GM18907 (cell line): ENCODE data around the gene PHF20.
"Not testable (repeated sequence)": the region's sequence is repeated elsewhere in the genome, so short reads cannot be mapped to it uniquely, and the experiment has no call there.

Experiments
- ATAC-seq: cut with Tn5 transposase; IDR thresholded peaks from one replicate; pipeline ENCODE4 v1.9.1; 2021; ENCODE audit warnings: mild to moderate bottlenecking, moderate library complexity; ENCODE audit not compliant: unreplicated experiment

PHF20 gene

DNA sequence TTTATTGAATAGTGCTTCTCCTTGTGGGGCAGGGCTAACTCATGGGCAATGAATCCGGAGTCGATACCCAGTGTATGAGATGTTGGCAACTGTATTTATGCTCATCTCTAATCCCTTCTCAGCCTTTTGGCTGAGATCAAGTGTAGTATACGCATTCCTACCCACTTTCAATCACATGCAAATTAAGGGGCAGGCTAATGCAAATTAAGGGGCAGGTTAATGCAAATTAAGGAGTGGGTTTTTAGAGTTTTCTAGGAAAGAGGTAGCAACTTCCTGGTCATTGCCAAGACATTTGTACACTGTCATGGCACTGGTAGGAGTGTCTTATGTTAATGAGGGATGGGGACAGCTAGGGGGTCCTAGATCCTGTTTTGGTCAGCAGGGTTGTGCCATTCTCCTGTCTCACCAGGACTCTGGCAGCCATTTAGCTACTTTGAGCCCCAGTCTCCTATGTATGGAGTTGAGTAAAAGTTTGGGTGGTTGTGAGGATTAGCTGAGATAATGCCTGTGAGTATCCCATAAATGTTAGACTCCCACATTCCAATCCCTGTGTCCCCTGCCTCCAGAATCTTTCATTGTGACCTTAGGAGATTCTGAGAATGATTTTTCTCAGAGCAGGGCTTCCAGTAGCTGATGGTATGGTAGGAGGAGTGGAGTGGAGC lies 196.3 kb downstream of the PHF20 start, which contains the start of gene CNBD2:
Gene CNBD2, plus strand, starts transcription at position 612 of the 662 bp plus-strand sequence. CDS start 173 bp downstream, outside the sequence.
- no peak for ATAC-seq

DNA sequence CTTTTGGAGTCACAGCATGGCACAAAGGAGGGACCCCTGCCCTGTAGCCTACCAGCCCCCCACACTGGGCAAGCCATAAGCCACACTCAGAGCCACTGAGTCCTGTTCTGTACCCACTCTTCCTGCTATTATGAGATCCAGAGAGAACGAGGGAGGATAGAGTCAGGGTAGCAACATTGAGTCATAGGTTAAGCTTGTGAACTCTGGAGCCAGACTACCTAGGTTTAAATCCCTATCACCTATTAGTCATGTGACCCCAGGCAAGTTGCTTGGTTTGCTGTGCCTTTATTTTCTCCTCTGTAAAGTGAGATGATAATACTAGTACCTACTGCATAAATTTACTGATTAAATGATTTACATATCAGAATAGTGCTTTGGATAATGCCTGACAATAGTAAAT lies 197.1 kb downstream of the PHF20 start:
- no peak for ATAC-seq

DNA sequence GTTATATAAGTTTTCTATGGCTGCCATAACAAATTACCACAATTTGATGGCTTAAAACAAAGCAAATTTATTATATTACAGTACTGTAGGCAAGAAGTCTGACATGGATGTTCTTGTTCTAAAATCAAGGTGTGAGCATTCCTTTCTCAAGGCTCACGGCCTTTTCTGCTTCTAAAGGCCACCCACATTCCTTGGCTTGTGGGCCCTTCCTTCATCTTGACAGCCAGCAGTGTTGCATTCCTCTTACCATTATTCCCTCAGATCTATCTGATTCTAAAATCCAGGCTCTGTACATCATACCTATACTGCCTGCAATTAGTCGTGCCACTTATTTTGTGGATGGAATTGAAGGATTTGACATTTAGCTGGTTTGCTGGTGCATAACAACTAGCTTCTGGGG lies 200.2 kb downstream of the PHF20 start:
- no peak for ATAC-seq

DNA sequence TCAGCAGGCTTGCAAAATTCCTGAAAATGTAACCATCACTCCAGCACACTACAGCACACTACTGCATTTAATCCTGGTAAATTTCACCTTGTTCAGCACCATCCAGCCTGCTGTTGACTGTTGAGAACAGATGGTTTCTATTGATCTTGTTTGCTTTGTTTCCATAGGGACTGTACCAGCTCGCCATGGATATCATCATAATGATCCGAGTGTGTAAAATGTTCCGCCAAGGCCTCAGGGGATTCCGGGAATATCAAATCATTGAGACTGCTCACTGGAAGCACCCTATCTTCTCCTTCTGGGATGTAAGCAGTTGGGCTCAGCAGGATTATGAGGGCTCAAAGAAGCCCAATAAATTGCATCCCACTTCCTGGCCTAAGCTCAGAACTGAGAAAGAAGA lies 200.6 kb downstream of the PHF20 start:
- ATAC-seq: no peak

DNA sequence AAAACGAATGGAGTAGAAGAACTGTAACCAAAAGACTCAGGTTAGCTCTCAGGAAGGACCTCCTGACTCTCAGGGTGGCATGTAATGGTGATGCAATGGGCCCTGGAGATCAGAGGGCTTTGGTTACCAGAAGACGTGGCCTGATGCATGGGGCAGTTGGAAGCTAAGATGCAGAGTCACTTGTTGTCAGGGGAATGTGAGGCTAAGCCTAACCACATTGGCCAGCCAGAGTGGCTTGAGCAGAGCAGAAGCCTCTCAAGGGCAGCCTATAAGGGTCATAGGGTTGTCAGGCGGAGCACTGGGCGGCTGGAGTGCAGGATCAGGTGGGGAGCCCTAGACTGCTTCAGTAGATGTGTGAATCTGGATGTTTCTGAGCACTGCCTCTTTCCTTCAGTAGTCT lies 202.4 kb downstream of the PHF20 start:
- ATAC-seq: no peak

DNA sequence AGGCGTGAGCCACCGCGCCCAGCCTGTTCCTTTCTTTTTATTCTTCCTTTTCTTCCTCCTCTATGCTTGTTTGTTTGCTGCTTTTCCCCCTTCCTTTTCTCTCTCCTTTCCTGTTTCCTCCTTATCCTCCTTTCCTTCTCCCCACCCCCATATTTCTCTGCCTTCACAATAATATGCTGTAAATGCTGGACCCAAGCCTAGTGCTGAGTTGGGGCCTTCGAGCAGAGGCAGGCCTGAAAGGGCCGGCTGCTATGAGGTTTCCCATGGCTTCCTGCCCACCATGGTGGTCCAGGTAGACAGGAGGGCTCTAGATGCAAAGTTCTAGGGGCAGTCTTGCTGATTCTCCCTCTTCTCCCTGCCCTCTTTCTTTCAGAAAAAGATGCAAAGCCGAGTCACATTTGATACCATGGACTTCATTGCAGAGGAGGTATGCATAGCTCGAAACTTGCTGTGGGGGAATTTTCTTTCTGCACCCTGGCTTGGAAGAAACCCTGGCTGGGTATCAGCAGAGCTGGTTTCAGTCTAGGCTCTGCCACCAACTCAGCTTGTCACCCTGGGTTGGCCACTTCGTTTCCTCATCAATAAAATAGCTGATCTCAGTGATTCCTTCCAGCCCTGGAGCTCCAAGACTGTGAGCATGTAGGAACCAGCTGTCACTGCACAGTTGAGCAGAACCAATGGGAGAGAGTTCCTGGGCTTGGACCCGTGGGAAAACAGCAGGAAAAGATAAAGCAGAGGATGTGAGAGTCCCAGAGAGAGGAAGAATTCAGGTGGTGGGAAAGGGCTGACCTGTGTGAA lies 204.0 kb downstream of the PHF20 start:
- ATAC-seq: no peak

DNA sequence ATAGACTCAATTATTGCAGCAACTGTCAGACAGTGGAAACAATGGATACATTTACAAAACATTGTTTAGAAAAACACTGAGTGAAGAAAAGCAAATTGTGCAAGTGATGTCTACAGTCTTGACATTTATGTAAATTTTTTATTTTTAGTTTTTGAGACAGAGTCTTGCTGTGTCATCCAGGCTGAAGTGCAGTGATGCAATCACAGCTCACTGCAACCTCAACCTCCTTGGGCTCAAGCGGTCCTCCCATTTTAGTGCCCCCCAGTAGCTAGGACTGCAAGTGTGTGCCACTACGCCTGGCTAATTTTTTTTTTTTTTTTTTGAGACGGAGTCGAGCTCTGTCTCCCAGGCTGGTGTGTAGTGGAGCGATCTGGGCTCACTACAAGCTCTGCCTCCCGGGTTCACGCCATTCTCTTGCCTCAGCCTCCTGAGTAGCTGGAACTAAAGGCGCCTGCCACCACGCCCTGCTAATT lies 206.3 kb downstream of the PHF20 start:
- no peak for ATAC-seq

DNA sequence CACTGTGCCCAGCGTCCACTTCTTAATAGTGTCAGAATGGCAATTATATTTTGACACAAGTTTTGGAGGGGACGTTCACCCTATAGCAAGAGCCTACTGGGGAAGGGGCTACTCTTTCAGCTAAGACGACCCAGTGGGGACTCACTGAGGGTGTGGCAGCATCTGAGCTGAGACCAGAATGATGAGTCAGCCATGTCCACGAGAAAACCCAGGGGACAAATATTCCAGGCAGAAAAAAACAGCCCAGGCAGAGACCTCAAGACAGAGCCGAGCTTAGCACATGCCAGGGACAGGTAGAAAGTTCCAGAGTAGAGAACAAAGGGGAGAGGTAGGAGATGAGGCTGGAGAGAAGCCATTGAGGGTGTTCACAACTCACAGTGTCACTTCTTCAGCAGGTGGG lies 207.7 kb downstream of the PHF20 start:
- ATAC-seq: no peak

DNA sequence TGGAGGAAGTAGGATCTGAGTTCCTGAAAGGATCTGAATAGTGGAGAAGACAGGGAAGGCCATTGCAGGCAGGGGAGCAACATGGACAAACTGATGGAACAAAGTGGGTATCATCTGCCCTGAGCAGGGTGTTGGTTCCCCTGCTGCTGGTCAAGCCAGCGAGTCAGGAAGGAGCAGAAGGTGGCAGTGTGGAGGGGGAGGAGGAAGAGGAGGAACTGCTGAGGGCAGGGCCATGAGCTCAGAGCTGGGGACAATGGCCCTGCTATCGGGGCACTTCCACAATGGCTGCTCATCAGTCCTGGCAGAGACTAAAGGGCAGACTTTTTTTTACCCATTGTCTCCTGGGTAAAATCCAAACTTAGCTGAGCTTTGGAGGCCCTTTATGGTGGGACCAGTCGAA lies 210.2 kb downstream of the PHF20 start:
- no peak for ATAC-seq

DNA sequence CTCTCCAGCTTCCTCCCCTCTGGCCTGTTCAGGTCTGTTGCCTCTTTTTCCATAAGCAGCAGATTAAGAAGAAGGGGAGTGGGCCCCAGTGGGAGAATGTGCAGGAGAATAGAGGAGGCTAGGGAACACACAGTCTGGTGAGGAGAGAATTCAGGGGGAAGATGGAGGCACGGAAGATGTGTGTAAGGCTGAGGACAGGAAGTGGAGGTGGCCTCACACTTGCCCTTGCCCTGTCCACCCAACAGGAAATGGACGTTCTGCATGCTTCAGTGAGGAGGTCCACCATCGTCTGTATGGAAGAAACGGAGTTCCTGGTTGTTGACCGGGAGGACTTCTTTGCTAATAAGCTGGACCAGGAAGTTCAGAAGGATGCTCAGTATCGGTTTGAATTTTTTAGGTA lies 212.6 kb downstream of the PHF20 start:
- no peak for ATAC-seq

DNA sequence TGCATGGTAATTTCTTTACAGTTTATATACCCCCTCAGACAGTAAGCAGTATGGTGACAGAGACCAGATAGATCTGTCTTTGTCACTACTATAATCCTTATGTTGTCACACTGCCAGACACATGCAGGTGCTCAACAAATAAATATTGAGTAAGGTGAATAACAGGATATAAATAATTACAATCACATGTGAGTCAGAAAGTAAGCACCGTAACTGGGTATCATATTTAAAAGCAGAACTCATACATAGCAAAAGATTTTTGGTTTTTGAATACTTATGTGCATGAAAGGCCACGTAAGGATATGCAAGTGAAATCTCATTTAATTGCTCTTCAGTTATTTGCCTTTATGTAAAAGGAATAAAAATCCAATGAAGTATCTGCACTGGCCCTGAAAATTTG lies 214.0 kb downstream of the PHF20 start:
- ATAC-seq: no peak

DNA sequence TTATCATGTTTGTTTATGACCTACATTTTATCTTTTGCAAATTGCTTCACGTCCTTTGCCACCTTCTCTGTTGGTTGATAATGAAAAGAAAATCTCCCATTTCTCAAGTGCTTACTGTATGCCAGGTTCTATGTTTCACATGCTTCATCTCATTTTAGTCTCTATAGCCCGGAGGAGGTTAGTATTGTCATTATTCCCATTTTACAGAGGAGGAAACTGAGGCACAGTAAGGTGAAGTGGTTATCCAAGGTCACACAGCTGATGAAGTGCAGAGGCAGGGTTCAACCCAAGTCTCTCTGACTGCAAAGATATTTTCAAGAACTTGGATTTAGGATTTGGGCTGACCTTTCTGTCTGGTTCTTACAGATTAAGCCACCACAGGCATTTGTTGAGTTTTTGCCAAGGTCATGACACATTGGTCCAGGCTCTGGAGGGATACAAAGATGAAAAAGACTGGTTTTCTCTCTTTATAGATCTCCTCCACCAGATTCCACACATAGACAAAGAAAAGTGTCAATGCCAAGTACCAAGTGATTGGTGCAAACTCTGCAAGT lies 217.2 kb downstream of the PHF20 start:
- no peak for ATAC-seq

DNA sequence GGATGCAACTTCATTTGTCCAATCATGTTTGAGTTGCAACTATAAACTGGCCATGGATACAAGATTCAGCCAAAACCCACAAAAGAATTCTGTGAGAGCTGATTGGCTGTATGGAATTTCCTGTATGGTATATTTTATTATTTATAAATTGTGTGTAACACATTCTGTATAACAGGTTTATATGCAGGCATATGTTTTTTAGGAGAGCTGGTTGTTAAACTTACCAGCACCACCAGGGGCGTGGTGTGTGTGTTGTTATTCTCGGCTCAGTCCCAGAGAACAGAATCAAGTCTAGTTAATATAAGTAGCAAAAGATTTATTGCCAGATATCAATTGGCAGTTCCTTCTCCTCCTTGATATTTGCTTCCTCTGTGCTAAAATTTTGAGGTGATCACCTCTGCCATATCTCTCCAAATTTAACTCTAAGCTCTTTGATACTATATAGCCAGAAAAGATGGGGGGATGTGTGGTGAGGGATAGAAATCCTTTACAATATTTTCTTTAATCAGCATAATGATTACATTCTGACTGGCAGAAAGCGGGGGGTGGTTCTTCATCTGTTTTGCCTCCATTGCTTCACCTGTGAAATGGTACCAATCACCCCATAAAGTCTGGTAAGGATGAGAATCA lies 219.4 kb downstream of the PHF20 start:
- ATAC-seq: no peak

DNA sequence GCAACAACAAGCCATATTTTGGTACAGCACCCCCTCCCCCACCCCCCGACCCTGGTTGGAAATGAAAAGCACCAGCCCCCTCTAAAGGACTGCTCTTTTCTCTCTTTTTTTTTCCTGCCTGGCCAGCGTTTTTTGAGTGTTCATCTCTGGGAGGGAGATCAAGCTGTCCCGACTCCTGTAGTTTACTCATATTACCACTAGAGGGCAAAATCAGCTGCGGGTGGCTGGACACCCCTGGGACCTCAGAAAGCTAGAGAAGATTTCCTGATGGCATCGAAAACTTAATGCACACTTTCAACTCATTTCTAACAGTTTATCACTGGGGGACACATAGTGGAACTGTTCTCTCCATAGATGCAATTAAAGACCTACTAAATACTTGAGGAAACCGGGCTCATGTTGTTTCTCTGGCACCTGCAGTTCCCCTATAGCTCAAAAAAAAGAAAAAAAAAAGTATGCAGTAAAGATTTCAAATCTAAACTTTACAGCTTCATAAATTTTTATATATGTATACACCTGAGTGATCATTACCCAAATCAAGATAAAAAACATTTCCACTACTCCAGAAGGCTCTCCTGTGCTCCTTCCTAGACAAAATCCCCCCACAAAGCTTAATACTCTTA lies 221.0 kb downstream of the PHF20 start:
- ATAC-seq: no peak

DNA sequence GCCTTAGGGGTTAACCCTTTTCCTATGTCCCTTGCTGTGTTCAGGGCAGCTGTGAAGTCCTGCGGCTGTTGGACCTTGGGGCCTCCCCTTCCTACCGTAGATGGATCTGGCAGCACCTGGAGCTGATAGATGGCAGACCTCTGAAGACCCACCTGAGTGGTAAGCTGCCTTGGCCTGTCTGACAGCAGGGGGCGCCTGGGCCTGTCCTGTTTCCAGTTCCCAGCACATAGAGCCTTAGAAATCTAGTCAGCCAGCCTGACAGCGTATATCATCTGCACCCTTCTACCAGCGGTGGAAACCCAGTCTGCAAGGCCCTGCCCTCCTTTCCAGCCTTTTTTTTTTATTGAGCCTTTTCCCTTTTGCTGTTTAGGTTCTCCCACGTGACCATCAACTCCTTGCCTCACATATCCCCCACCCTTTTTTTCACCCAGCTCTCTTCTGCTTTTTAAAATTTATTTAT lies 223.2 kb downstream of the PHF20 start:
- no peak for ATAC-seq

DNA sequence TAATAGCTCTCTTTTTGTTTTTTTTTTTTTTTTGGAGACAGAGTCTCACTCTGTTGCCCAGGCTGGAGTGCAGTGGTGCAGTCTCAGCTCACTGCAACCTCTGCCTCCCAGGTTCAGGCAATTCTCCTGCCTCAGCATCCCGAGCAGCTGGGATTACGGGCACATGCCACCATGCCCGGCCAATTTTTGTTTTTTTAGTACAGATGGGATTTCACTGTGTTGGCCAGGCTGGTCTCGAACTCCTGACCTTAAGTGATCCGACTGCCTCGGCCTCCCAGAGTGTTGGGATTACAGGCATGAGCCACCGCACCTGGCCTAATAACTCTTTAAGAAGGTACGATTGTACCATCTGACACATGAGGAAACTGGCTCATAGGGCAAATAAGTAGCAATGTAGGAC lies 224.7 kb downstream of the PHF20 start:
- ATAC-seq: not testable (repeated sequence)
